NCI-H226 (cell line): ENCODE measurements around the gene COL13A1.
A peak's percentile ranks its signal among the peaks of the same experiment; 100 is the strongest.

ENCODE experiments used
- DNase-seq: peaks from one replicate; pipeline ENCODE4 v3.0.0-alpha.2; 2015

The COL13A1 gene

GRCh38 chr10:69955897-69956740 lies 154.4 kb downstream of the COL13A1 start:
- DNase-seq = no peak

GRCh38 chr10:69956741-69957230 lies 155.1 kb downstream of the COL13A1 start:
- DNase-seq = no peak

- DNase-seq = no peak
These were observed 155.7 kb downstream of the COL13A1 start for GRCh38 chr10:69957241-69957885.

GRCh38 chr10:69957886-69958555 lies 156.3 kb downstream of the COL13A1 start:
- DNase-seq = peak; percentile 18

GRCh38 chr10:69958556-69958902 lies 156.8 kb downstream of the COL13A1 start:
- DNase-seq = no peak

- DNase-seq = no peak
These were observed 158.2 kb downstream of the COL13A1 start for GRCh38 chr10:69959911-69960310.

GRCh38 chr10:69960606-69960987 lies 158.9 kb downstream of the COL13A1 start:
- DNase-seq = no peak

GRCh38 chr10:69960988-69961880 lies 159.5 kb downstream of the COL13A1 start:
- DNase-seq = no peak

- DNase-seq = no peak
These were observed 160.4 kb downstream of the COL13A1 start for GRCh38 chr10:69961881-69962745.

- DNase-seq = no peak
These were observed 161.0 kb downstream of the COL13A1 start for GRCh38 chr10:69962746-69963135.

- no peak for DNase-seq
These were observed 161.6 kb downstream of the COL13A1 start for GRCh38 chr10:69963178-69963834.

- no peak for DNase-seq
These were observed 162.4 kb downstream of the COL13A1 start for GRCh38 chr10:69963835-69964710.

GRCh38 chr10:69965086-69965485 lies 163.4 kb downstream of the COL13A1 start:
- DNase-seq = no peak

- no peak for DNase-seq
These were observed 164.4 kb downstream of the COL13A1 start for GRCh38 chr10:69965919-69966662.

GRCh38 chr10:69968830-69969229 lies 167.1 kb downstream of the COL13A1 start:
- DNase-seq = no peak

GRCh38 chr10:69969977-69970376 lies 168.3 kb downstream of the COL13A1 start:
- no peak for DNase-seq

GRCh38 chr10:69972981-69973397 lies 171.3 kb downstream of the COL13A1 start:
- DNase-seq = no peak

- no peak for DNase-seq
These were observed 172.0 kb downstream of the COL13A1 start for GRCh38 chr10:69973678-69974077.

GRCh38 chr10:69974551-69975155 lies 172.9 kb downstream of the COL13A1 start:
- DNase-seq = no peak
